Suppressor macrophage (primary cell): ENCODE results near the gene TEAD3.
A peak's percentile ranks its signal among the peaks of the same experiment; 100 is the strongest.

Experiments
- DNase-seq, 4 experiments: peaks; one replicate each; pipeline ENCODE4 v3.0.0-alpha.2; 2020 to 2022

The TEAD3 gene

DNA sequence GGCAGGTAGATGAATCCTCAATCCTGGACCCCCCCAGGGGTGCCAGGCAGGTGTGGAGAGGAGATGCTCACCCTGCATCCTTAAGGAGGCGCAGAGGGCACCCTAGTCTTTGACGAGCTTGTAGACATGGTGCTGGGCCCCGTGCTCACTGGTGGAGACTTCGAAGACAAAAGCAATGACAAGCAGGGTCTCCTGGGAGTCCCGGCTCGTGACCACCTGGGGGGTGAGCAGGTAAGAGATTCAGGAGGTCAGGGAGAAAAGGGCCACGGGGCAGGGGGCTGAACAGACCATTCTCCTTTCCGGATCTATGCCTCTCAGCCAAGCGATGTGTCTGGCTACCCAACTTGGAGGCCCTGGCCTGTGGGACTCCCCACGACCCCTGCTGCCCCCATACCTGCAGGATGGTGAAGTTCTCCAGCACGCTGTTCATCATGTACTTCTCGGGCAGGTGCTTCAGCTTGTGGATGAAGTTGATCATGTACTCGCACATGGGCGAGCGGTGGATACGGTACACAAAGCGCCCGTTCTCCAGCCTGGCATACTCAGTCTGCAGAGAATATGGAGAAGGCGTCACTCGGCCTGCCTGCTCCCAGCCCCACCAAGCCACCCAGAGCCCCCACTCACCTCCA, 21.8 kb downstream of the TEAD3 start:
- no peak for DNase-seq

DNA sequence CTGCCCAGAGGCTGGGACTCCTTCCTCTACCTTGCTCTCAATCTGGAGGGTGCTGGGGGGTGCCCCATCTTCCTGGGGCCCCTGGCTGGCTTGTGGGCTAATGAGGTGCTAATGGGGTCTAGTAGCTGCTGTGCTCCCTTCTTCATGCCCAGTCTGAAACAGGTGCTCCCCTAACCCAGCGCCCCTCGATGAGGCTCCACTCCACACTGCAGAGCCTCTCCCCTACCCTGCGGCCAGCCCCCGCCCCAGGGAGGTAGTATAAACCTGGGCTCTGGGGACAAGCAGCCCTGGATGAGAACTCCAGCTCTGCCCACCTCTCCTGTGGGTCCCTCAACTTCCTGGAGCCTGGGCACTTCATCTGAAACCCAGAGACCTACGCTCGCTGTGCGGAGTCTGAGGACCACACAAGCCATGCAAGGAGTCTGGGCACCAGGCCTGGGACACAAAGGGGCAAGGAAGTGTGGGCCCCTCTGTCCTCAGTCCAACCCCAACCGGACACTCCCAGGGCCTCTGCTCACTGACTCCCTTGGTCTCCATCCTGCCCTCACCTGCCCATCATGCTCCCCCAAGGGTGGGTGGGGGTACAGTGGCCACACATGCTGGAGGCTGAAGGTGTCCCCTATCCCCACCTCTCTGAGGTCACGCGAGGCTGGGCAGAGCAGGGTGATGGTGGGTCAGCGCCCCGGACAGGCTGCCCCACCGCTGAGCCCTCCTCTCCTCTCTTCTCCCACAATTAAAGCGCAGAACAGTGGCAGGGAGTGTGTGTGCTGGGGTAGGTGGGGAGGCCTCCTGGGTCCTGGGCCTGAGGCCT, 22.5 kb downstream of the TEAD3 start:
- peak in 1 of 4 experiments; percentile 2 for DNase-seq

DNA sequence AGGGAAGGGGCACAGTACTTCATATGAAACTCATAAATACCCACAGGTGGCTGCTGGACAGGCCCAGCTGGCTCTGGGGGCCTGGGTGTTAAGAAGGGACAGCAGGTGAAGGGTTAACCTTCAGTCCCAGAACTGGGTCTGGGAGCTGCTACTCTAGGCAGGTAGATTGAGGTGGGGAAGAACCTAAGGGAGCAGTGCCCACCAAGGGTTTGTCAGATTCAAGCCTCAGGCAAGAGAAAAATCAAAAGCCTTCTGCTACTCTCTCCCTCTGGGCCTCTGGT, 23.1 kb downstream of the TEAD3 start:
- no peak for DNase-seq

DNA sequence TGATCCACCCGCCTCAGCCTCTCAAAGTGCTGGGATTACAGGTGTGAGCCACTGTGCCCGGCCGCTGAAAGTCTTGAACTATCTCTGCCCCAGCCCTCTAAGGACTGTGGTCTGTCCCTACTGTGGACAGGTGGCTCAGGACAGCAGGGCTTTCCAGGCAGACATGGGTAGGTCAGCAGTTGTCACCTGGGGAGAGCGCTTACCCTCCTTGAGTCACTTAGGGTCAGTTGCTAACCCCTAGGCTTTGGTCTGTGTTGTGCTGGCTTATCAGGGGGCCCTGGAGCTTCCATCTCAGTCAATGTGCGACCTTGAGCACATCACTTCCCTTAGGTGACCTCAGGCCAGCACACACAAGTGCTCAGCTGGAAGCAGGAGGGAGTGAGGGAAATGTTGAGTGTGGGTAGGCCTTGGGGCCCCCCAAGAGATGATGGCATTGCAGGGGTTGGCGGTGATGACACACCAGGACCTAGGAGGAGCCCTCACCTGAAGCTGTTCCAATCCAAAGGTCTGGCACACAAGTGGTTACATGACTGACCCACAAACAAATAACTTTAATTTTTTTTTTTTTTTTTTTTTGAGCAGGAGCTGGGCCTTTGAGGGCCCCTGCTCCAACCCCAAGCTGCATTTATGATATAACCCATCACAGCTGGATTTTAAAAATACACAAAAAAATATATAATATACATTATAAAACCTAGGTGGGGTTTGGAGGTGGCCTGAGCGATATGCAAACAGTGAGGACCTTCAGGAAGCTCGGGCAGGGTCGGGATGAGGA, 23.6 kb downstream of the TEAD3 start:
- peak in 1 of 4 experiments; percentile 1 for DNase-seq

DNA sequence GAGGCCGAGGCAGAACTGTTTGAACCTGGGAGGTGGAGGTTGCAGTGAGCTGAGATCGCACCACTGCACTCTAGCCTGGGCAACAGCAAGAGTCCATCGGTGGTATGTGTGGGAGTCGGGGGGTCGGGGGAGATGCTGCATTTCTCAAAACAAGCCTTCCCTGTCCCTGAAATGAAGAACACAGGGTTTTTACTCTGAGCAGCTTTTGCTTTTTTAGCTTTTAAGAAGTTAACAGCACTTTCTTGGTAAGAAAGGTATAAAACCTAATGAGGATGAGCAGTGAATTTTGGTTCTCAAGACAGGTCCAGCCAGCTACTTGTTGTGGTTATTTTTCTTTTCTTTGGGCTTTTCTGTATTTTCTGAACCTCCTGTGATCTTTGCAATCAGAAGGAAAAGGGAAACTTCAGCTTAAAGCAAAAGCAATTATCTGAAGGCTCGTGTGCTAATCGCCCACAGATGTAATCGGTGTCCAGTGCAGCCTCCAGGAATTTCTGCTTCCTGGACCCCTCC, 25.0 kb downstream of the TEAD3 start:
- no peak for DNase-seq

DNA sequence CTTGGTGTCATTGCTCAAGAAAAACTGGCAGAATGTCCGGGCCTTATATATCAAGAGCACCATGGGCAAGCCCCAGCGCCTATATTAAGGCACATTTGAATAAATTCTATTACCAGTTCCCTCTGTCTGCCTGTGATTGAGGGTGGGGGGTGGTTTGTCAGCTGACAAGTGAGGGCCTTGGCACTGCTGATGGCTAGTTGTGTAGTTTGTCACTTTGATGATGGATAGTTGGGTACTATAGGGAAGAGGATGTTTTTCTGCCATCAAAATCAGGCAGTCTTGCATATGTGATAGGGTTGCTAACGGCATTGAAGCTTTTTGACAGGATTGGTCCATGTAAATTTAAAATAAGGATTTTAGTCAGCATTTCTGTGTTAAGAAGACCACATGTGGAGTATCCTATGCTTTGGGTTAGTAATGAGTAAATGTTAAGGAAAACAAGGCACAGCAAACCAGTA, 26.2 kb downstream of the TEAD3 start:
- no peak for DNase-seq

DNA sequence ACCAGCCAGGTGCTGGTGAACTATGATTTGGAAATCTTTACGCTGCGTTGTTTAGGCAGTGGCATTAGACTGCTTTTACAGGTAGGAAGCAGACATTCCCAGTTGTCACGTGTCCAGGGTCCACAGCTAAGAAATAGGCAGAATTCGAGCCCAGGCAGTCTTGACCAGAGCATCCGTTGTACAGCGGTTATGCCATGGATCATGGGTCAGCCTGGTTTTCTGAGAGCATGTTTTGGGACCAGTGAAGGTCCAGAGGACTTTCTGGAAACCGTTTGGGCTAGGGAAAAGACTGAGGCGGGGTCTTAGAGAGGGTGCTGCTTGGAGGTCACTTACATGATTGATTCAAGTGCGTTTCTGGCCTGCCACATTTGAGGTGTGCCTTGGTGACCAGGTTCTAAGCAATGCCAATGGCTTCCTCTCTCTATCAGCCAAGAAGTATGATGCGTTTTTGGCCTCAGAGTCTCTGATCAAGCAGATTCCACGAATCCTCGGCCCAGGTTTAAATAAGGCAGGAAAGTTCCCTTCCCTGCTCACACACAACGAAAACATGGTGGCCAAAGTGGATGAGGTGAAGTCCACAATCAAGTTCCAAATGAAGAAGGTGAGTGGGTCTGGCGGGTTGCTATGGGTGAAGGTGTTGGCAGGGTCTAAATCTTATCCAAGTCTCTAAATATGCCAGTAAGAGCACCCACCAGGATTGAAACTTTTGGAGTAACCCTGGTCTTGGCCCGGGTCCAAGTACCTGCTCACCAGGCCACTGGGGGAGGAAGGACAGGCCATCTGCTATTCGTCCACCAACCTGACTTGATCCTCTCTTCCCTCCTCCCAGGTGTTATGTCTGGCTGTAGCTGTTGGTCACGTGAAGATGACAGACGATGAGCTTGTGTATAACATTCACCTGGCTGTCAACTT, 26.9 kb downstream of the TEAD3 start:
- peak in 1 of 4 experiments; percentile 1 for DNase-seq

DNA sequence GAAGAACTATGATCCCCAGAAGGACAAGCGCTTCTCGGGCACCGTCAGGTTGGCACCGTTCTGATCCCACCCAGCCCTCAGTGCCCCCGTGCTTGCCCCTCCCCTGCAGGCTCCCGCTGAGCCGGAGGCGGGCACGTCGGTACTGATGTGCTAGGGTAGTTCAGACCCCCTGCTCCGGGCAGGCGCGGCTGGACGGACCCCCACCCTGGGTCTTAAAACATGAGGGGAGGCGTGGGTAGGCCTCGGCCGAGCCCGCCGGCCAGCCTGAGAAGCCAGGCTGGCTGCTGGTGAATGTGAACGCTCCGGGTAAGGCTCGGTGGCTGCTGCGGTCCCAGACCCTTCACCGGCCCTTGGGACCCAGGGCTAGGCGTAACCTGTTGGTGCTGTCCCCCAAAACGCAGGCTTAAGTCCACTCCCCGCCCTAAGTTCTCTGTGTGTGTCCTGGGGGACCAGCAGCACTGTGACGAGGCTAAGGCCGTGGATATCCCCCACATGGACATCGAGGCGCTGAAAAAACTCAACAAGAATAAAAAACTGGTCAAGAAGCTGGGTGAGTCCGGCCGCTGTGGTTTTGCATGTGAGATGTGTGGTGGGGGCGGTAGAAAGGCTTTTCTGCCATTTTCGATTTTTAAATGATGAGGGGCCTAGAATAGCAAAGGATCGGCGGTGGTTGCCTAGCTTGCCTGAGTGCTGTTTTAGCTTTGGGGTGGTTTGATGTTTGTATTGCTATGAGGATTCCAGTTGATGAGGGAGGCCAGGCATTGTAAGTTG, 27.7 kb downstream of the TEAD3 start:
- DNase-seq: peak in 1 of 4 experiments; percentile 27

DNA sequence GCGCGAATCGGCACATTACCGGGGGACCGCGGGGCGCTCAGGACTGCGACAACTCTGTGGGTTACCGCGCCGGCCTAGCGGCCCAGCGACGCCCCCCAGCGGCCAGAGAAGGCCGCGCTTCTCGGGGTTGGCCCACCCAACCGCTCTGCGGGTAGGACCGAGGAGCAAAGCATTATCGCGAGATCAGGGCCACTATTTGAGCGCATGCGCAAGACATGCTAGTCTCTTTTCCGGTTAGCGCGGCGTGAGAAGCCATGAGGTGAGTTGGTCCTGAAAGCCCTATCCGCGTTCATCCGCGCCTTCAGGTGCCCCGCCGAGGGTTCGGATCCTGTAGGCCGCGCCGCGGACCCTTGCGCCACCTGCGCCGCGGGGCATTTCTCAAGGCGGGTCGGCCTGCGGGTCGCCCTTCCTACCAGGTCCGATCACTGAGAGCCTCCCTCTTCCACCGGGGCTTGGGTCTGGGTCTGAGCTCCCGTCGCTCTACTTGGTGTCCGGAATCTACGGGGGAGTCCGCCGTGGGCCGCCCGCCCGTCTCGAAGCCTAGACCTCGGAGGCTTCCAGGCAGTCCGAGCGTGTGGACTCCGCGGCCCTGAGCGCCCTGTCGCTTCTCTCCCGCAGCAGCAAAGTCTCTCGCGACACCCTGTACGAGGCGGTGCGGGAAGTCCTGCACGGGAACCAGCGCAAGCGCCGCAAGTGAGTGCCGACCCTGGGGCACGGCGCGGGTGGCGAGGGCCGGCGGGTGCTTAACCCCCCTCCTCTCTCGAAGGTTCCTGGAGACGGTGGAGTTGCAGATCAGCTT, 28.5 kb downstream of the TEAD3 start, which contains the start of gene RPL10A:
Gene RPL10A (plus strand): TSS at position 221 of the 799 bp plus-strand sequence. CDS start 34 bp downstream, at position 255.
- peak; percentile 98 to 99 (median 98) for DNase-seq

DNA sequence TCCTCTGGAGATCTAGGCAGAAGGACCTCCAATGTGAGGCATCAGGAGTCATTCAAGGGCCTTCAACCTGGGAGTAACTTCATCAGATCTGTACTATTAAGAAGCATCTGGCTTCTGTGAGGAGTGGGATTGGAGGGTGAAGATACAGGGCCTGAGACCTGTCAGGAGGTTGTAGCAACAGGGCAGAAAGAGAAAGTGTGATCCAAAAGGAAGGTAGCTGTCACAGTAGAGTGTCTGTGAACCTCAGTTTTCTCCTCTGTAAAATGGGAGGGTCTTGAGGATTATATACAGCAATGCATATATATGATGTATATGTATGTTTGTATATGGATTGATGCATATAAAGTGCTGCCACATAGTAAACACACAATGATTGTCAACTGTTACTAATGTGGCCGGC, 31.2 kb downstream of the TEAD3 start:
- peak in 1 of 4 experiments; percentile 0 for DNase-seq

DNA sequence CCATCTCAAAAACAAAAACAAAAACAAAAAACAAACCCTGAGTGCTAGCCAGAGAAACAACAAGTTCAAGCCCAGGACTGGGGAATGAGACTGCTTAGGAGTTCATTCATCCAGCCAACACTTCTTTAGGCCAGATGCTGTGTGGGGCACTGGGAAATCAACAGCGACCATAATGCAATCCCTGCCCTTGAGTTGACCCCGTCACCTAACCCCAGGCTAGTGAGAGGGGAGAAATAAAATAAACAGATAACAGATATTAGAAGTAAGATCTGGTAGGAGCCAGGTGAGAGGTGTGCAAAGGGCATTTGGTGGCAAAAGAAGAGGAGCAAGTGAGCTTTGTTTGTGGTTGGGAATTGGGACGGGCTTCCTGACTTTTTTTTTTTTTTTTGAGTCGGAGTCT, 33.6 kb downstream of the TEAD3 start:
- peak in 1 of 4 experiments; percentile 1 for DNase-seq

DNA sequence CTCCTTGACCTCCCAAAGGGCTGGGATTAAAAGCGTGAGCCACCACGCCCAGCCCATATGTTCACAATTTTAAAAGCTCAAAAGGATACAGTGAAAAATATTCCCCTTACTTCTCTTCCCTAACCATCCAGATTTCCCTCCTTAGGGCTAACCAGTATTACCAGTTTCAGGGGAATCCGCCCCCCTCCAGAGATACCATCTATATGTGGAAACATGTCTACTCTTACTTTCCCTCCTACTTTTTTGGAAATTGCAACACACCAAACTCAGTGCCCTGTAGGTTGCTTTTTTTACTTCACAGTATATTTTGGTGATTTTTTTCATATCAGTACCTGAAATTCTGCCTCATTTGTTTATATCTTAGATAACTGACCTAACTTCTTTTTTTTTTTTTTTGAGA, 35.6 kb downstream of the TEAD3 start:
- DNase-seq: peak in 1 of 4 experiments; percentile 0

DNA sequence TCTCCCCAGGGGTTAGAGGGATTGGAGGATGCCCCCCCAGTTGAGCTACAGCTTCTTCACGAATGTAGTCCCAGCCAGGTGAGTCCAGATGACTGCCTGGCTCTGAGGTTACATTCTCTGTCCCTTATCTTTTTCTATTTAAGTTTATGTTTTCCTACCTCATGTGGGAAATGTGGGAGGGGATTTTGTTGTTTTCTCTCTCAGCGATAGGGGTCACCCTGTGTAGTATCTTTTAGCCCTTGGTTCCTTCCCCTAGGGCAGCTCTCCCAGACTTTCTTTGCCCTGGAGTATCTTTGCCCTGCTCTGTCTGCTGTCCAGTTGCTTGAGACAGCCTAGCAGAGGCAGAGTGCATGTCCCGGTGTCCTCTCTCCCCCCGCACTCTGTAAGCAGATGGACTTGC, 39.0 kb downstream of the TEAD3 start:
- DNase-seq: no peak

DNA sequence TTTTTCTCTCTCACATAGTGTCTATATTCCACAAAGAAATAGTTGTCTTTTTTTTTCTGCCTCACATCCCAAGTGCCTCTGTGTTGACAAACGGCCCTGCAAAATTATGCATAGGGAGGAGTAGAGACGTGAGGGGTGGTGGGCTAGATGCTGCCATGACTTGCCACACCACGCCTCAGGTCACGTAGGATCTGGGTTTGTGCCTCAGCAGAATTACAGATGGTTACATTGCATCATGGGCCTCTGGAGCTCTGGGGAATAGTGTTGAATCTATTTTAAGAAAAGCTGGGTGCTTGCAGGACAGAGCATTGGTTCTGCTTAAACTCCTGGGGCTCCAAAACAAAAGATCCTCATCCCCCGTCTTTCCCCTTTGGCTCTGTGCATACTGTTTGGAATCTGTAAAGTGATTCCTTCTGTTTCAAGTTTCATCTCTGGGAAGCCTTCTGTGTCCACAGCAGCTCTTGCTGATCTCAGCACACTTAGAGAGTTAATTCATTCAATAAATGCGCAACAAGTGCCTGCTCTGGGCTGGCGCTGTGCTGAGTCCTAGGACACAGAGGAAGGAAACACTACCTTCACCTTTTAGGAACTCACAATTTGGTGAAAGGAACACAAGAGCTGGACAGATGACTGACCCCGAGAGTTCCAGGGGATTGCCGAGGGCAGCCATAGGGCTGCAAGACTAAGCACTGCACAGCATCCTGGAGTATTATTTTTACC, 42.3 kb downstream of the TEAD3 start:
- peak; percentile 40 to 70 (median 60) for DNase-seq

DNA sequence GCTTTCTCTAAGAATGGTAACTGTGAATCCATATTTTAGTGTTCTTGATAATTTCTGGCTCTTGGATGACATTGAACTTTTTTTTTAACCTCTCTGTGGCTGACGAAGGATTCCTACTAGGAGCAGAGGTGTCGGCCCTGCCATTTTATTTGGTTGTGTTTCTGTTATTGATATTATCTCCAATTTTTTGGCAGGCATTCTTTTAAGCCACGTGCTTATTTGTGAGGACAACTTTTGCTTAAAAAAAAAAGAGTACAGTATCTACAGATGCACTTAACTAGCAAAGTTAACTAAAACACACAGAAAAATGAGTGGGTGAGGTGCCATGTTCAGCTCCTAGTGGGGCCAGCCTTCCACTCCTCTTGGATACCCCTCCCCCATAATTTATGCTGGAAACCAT, 43.6 kb downstream of the TEAD3 start:
- DNase-seq: no peak

DNA sequence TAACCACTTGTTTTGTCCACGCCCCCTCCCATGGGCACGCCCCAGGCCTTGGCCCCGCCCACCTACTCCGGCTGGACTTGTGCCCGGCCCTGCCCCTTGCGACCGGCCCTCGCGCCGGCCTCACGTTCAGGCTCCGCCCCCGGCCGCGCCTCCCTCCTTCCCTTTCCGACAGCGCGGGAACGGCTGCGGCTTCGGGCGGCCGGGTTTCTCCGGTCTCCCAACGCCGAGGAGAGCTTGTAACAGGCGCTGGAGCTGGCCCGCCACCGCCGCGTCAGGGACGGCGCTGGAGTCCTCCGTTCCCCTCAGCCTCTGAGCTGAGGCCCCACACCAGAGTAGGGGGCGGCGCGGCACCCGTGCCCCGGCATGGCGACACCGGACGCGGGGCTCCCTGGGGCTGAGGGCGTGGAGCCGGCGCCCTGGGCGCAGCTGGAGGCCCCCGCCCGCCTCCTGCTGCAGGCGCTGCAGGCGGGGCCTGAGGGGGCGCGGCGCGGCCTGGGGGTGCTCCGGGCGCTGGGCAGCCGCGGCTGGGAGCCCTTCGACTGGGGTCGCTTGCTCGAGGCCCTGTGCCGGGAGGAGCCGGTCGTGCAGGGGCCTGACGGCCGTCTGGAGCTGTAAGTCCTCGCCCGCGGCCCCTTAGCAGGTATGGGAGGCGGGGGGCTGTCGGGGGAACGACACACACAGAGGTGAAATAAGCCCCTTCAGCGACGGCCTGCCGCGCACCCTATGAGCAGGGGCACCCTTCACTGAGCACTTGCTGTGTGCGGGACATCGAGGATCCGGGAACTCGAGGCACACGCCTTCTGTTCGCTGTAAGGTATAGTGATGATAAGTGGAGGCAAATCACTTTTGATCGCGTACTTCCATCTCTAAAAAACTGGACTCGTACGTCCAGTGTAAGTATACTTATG, 44.4 kb downstream of the TEAD3 start, which contains the start of gene FANCE:
Gene FANCE (plus strand): TSS at position 156 of the 908 bp plus-strand sequence. CDS start 208 bp downstream, at position 364.
- DNase-seq: peak; percentile 95 to 99 (median 96)

DNA sequence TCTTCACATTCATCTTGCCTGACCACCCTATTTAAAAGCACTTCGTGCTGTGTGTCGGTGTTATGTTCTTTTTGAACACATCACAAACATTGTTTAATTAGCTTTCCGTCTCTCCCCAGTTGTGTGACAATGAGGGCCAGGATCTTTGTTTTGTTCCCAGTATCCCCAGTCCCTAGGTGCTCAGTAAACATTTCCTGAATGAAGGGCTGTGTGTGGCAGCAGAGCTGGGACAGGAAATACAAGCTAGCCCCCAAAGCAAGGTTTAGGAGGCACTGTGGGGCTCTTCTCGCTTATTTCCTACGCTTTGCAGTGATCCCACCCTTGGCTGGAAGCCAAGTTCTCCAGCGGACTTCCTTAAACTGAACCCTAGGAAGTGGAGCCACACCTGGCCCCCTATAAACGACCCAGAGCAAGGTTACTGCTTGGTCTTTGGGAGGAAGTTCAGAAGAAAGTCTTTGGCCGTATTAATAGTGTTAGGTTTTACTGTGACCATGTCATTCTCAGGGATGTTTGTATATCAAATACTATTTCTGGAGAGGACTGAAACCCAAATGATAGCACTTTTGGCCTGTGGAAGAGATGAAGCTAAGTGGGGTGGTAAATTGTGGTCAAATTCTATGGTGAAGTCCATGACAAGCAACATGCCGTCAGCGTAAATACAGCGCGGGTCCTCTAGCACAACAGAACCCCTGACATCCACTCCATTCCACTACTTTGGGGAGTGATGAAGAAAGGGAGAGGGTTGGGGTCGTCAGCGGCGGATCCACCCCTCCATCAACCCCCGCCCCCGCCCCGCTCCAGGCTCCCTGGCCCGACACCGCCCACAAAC, 45.3 kb downstream of the TEAD3 start:
- peak in 2 of 4 experiments; percentile 20 to 28 for DNase-seq
